Embryonic facial prominence (tissue), 1 donor: Measurements from ENCODE around the gene POLR3H.

ENCODE experiments used
- DNase-seq: peaks from one replicate; pipeline ENCODE4 v3.0.0-alpha.2; 2016; ENCODE audit errors: extremely low spot score

The POLR3H gene

DNA sequence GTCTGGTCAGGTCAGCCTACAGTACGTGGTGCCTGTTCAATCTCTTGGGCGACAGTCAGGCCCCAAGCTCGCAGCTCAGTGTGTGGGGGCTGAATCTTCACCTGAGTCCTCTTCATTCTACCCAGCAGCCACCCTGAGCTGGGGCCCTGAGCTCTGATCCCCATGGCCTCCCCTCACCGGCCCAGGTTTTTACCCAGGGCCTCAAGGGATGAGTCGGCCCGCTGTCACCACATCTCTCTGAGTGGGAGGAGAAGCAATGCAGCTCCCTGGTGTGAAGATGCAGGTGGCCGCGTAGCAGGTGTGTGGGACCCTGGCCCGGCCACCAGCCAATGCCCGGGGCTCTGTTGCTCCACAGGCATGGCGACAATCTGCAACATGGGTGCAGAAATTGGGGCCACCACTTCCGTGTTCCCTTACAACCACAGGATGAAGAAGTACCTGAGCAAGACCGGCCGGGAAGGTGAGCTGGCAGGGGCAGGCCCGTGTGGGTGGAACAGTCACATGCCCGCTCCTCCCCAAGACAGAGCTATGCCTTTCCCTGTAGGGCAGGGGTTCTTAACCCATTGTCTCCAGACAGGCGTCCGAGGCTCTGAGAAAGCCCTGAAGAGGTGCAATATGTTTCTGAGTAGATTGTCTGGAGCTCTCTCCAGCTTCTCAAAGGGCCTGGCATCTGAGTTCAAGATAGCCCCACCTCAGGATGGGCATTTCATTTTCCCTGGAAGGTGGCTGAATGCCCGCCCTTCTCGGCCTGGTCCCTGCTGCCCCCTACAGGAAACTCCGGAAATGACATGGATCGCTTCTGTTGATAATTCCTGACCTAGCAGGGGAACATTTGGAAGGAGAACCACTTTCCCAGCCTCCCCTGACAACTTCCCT lies 26.9 kb downstream of the POLR3H start:
- DNase-seq = no peak

DNA sequence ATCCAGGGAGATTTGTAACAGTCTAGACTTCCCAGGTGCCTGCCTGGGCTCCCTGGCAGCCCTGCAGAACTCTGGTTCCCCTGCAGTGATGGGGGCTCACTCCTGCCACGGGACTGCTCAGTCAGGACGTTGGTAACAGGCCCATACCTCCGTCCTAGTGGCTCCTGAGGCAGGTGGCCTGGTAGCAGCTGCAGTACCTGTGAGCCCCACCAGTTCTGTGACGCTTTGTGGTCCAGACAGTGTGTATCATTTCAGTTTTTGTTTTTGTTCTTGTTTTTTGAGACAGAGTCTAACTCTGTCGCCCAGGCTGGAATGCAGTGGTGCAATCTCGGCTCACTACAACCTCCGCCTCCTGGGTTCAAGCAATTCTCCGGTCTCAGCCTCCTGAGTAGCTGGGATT lies 27.8 kb downstream of the POLR3H start:
- DNase-seq = no peak

DNA sequence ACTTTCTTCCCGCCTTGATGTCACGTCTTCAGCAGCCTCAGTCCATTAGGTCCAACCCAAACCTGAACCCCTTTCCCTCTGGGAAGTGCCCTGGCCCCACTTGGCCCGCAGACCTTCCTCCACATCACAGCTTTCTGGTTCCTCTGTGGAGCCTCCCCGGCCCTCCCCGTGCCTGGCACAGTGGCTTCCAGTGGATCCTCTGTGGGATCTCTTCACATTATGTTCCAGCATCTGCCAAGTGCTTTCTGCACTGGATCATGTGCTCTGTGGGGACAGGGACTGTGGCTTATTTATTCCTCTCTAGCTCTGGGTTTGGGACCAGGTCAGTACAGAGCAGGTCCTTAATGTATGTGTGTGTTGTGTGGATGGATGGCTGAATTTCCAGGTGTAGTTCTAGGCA lies 30.9 kb downstream of the POLR3H start:
- DNase-seq = no peak

DNA sequence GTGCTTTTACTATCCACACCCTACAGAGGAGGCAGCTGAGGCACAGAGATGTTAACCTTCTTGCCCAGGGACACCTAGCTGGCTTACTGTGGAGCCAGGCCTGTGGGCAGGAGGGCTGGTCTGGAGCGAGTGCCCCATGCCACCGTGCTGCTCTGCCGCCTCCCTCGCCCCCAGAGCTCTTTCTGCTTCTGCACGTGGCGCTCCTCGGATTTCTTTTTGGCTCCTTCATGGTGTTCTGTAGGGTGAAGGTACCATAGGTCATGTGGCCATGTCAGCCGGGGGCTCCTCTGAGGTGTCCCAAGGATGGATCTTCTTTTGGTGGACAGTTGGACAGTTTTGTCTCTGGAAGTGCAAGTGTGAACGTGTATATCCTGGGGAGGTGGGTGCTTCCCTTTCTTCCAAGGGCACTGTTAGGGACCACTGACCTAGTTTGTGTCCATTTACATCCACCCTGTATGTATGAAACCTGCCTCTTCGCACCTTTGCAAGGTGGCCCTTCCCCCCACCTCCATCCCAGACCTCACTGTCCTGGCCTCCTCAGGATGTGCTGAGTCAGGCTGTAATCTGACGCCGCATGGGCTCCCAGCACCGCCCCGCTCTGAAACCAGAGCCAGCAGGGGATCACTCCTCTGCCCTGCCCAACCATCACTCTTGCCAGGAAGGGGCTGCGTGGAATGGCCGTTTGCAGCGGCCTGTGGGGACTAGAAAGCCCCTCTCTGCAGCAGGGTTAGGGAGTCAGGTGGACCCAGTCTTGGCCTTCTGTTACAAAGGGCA lies 31.7 kb downstream of the POLR3H start:
- no peak for DNase-seq

DNA sequence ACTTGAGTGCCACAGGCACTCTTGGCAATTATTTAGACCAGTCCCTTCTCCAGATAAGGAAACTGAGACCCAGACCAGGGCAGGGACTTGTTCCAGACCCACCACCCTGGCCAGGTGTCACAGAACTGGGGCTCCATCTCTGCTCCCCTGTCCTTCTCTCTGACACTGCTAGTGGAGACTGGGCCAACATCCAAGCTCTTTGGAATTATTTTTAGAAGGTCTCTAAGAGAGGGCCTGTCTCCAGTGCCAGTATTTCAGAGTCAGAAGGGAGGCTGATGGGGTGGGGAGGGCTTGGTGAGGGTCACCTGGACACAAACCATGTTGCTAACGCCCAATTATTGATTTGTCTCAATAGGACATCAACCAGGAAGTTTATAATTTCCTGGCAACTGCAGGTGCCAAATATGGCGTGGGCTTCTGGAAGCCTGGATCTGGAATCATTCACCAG lies 32.7 kb downstream of the POLR3H start:
- DNase-seq = no peak

DNA sequence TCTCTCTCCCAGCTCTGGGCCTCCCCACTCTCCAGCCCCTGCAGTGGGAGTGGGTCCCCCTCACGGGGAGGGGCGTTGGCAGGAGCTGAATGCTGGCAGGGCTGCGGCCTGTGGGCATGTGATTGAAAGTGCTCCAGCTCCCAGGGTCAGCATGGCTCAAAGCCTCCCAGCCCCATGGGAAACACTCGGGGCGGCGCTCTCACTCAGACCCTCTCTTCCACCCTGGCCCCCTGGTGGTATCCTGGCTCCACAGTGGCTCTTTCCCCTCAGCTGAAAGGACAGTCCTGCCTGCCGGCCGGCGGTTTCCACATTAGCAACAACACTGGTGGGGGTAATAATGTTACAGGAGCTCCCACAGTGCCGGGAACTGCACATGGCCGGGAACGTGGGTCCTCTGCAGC lies 35.5 kb downstream of the POLR3H start:
- no peak for DNase-seq

DNA sequence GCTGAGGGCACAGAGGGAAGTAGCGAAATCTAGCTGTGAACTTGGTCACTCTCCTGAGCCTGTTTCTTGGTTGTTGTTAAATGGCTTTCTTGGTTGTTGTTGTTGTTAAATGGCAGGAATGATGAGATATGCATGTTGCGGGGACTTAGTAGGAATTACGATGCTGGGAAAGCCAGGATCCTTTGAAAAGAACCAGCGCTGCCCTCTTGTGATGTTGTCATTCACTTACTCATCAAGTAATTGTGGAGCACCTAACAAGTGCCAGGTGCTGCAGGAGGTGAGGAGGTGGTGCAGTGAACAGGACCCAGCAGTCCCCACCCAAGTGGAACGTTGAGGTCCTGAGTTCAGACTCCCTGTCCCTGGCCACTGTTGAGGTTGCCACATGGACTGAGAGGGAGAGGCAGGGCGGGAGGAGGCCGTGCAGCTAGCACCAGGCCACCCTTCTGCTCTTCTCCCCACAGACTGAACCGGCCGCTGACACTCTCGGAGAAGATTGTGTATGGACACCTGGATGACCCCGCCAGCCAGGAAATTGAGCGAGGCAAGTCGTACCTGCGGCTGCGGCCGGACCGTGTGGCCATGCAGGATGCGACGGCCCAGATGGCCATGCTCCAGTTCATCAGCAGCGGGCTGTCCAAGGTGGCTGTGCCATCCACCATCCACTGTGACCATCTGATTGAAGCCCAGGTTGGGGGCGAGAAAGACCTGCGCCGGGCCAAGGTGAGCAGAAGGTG lies 36.8 kb downstream of the POLR3H start:
- no peak for DNase-seq

DNA sequence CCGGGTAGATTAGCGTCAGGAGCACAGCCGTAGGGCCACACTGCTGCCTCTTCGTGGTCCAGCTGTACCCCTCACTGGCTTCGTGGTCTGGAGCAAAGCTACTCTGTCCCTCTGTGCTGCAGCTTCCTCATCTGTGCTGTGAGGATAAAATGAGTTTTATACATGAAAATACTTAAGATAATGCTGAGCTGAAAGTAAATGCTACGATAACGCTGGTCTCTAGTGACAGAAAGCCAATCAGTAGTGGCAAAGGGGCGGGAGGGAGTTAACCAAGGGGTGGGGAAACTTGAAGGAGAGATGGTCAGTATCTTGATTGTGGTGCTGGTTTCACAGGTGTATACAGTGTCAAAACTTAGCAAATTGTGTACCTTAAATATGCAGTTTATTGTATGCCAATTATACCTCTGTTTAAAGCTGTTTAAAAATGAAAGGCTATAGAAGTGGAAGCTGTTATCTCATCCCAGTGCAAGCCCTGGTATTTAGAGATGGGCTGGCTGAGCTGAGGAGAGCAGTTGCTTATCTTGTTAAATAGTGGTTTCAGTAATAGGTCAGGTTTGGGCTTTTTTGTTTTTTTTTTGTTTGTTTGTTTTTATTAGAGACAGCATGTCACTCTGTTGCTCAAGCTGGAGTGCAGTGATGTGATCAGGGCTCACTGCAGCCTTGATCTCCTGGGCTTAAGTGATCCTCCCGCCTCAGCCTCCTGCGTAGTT lies 38.6 kb downstream of the POLR3H start:
- DNase-seq = no peak

DNA sequence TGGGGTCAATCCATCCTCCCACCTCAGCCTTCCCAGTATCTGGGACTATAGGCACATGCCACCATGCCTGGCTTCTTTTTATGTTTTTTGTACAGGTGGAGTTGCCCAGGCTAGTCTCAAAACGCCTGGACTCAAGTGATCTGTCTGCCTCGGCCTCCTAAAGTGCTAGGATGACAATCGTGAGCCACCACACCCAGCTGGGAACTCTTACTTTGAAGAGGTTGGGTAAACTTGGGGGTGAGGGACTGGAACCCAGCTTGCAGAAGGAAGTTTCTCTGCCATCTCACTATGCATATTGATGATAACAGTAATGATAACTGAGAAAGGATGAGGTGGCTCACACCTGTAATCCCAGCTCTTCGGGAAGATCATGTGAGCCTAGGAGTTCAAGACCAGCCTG lies 39.5 kb downstream of the POLR3H start:
- DNase-seq = no peak

DNA sequence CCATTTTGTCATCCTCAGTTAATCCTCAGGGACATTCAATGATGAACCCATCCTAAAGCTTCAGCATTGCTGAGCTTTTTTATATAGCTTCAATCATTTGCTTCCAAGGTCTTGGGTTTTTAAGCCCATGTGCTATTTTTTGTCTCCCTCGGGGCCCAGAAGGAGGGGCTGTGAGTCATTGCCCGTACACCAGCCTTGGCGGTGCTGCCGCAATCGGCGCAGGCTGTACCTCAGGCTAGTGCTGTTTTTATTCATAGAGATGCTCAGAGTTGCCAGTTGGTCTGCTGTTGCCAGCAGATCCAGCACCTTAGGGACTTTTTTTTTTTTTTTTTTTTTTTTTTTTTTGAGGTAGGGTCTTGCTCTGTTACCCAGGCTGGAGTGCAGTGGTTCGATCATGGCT lies 39.9 kb downstream of the POLR3H start:
- no peak for DNase-seq

DNA sequence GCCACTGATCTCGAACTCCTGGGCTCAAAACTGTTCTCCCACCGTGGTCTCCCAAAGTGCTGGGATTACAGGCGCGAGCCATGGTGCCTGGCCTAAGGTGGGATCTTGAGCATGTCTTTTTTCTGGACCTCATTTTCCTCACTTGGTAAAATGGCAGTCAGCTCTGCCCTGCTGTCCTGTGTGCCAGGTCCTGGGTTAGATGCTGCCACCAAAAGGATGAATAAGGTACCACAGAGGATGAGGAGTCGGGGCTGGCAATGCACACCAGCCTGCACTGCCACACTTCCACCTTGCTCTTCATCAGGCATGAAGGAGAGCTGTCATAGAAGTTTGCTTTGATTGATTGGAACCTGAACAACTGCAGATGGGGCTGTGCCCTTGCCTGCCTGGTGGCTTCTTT lies 43.1 kb downstream of the POLR3H start:
- DNase-seq = no peak

DNA sequence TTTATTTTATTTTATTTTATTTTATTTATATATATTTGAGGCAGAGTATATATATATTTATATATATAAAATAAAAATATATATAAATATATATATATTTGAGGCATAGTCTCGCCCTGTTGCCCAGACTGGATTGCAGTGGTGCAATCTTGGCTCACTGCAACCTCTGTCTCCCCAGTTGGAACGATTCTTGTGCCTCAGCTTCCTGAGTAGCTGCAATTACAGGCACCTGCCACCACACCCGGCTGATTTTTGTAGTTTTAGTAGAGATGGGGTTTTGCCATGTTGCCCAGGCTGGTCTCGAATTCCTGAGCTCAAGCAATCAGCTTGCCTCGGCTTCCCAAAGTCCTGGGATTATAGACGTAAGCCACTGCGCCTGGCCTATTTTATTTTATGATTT lies 44.0 kb downstream of the POLR3H start:
- no peak for DNase-seq

DNA sequence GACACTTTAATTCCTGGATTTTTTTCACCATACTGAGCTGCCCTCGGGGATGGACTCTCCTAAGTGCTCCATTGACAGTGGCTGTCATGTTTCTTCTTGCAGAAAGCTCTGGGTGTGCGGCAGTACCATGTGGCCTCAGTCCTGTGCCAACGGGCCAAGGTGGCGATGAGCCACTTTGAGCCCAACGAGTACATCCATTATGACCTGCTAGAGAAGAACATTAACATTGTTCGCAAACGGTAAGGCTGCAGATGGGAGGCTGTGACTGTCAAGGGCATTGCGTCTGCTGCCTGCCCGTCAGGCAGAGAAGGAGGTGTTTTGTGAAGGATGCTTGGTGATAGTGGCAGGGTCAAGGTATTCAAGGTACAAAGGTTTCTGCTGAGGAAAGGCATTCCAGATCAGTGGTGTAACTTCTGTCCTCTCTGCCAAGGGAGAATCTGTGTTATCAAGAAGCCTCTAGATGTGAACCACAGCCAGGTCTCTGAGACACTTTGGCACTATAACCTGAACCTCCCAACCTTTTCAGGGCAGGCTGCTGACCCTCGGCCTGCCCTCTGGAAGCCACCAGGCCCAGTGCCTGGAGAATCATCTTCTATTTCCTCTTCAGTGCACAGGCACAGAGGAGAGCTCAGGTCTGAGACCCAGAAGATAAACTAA lies 44.5 kb downstream of the POLR3H start:
- DNase-seq = no peak

DNA sequence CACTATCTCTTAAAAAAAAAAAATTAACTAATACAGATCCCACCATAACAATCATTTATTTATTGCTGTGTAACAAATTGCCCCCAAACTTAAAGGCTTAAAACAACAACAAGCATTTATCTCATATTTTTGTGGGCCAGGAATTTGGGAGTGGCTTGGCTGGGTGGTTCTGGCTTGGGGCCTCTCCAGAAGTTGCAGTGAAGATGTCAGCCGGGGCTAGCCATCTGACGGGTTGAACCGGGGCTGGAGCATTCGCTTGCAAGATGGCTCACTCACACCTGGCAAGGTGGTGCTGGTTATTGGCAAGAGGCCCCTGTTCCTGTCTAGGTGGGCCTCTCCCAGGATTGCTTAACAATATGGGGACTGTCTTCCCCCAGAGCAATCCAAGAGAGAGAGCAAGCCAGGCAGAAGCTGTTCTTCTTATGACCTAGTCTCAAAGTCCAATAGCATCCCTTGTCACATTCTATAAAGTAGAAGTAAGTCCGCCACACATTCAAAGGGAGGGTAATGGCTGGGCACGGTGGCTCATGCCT lies 45.9 kb downstream of the POLR3H start:
- DNase-seq = no peak

DNA sequence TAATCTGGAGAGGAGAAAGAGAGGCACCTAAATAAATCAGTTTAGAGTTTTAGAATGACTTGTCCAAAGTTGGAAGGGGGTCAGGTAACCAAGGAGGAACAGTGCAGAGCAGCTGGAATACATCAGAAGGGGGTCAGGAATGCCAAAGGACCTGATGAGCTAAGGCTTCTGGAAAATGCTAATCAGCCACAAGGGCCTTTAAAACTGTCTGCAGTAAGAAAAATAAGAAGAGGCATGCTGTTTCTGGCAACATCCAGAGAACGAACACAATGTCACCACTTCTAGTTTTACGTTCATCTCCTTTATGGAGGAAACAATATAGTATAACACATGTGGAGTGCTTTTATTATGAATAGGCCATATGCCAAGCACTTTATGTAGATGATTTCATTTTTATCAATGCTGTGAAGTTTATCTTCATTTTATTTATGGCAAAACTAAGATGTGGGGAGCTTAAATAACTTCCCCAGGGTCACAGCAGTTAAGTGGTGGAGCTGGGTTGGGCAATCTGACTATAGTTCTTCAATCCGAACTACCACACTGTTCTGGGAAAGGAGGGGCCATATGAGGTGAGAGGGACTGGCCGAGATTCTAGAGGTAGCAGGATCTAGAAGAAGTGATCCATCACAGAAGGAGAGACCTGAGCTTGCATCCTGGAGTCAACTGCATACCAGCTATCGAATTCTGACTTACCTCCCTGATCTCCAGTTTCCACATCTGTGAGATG lies 52.7 kb downstream of the POLR3H start:
- DNase-seq = no peak

DNA sequence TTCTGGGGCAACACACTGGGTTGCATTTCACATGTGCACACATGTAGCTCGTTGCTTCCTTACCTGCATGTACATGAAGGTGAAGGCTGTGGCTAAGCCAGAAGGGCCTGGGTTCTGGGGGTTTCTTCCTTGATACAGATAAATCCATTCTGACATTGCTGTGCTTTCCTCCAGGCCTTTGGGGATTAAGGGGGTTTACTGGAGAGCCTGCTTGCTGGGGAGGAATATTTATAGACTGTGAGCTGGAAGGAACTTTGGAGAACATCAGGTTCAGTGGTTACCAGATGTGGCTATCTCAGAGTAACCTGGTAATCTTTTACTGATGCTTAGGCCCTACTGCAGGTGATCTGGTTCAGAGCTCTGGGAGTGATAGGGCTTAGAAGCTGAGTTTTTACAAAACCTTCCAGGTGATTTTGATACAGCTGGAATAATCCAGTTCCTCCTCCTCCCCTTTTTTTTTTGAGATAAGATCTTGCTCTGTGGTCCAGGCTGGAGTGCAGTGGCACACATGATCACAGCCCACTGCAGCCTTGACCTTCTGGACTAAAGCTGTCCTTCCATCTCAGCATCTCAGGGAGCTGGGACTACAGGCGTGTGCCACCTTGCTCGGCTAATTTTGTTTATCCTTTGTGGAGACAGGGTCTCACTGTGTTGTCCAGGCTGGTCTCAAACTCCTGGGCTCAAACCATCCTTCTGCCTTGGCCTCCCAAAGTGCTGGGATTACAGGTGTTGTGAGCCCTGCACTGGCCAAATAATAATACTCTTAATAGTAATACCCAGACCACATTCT lies 55.5 kb downstream of the POLR3H start:
- no peak for DNase-seq

DNA sequence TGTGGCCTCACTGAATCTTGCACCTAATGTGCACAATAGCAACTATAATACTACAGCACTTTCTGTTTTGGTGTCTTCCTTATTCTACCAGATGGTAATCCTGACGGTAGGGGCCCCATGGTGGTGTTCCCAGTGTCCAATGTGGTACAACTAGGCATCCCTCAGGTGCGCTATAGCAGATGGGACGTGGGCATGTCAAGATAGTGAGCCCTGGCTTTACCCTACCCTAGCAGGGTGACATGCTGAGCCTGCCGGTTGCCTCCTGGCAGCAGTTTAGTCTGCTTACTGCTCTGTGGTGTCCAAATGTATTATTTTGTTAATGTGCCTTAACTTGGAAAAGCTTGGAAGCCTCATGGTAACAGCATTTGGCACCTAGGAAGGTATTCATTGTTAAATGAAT lies 56.2 kb downstream of the POLR3H start:
- no peak for DNase-seq

DNA sequence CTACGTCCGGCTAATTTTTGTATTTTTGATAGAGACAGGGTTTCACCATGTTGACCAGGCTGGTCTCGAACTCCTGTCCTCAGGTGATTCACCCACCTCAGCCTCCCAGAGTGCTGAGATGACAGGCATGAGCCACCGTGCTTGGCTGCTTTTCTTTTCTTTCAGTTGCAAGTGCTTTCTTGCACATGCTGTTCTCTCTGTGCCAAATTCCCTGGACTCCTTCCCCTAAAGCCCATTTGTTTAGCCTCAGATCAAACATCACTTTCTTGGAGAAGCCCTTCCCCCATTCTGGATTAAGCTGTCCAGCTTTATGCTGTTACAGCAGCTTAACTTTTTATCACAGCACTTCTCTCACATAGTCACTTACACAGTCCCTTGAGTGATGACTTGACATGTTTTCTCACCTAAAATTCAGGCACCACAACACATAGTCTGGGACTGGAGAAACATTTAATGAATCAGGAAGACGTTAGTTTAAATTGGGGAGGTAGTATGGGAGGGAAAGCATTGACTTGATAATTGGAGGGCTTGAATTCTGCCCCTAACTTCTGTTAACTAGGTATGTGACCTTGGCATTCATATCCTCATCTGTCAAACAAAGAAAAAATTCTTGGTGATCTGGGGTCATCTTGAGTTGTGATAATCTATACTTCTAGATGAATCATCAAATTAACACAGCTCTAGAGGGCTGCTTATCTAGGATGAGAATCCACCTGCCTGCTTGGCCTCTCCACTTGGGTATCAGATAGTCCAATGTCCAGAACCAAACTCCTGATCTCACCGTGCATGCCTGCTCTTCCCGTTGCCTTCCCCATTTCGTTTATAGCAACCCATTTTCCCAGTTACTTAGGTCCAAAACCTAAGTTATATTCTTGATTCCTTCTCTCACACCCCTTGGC lies 57.0 kb downstream of the POLR3H start:
- DNase-seq = no peak
